ENCODE data around the gene DSG4. TPM values are rescaled to one million over a fixed set of nuclear protein-coding genes. Genes with fewer than 3 reads are reported as not detected.

DSG4 gene
- total RNA-seq, 1 experiment from 2014 or later, result 0.07 TPM

DNA sequence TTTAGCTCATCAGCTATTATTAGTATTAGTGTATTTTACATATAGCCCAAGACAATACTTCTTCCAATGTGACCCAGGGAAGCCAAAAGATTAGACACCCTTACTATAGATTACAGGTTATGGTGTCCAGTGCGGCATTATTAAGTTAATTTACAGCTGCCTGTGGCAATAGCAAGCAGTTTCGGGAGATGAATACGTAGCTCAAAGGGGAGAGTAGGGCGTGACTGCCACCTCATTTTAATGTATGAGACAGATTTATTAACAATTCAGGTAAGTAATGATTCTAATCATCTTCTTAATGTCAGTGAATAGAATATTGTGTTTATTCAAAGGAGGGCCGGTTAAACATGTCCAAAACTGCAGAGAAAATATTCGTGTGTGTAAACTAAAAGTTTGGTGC, 64.2 kb downstream of the DSG4 start:
- no peak overlapping the region for H2AFZ ChIP-seq (ENCODE audit: low read depth, low read length, poor library complexity, severe bottlenecking)
- DNase-seq (ENCODE audit: low read depth, low spot score) (no peak), ATAC-seq (no peak)
- intact Hi-C loops (cut with micrococcal nuclease), result no loop called here
- BruUV-seq (replicated peaks), result no TSS peak
- H3K79me2 ChIP-seq (ENCODE audit: insufficient read depth, low read length), result no peaks in the 10 kb centered on the region
- H3K27me3 ChIP-seq (ENCODE audit: insufficient read depth, low read length), result no peaks in the 10 kb centered on the region
- no peaks in the 10 kb centered on the region for H3K36me3 ChIP-seq (ENCODE audit: control insufficient read depth in 1 of 2, insufficient read depth in 2 of 2, low read length in 2 of 2)
- CTCF ChIA-PET, result interaction anchor here (1.4 kb wide), 1 partner anchor 16 kb away, joined by 3 read pairs; no protein-coding TSS in a partner anchor
- H3K9ac ChIP-seq (ENCODE audit: low read length), result no peak overlapping the region
- no peak overlapping the region for H3K27ac ChIP-seq (ENCODE audit: low read depth, low read length)
- TF ChIP-seq POLR2AphosphoS5 (IDR thresholded peaks at IDR 0.05; ENCODE audit: low read depth, low read length) (no peak), ZFX (IDR thresholded peaks at IDR 0.05) (no peak), POLR2A (IDR thresholded peaks at IDR 0.05; ENCODE audit: borderline replicate concordance, extremely low read depth, insufficient read depth, insufficient read length) (no peak), EZH2phosphoT487 (IDR thresholded peaks at IDR 0.05; ENCODE audit: borderline replicate concordance) (no peak), EGR1 (IDR thresholded peaks at IDR 0.05; ENCODE audit: low read depth) (no peak), CBX3 (IDR thresholded peaks at IDR 0.05; ENCODE audit: low read depth) (no peak)
- TF ChIP-seq, protein P1, sequence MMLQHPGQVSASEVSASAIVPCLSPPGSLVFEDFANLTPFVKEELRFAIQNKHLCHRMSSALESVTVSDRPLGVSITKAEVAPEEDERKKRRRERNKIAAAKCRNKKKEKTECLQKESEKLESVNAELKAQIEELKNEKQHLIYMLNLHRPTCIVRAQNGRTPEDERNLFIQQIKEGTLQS (IDR thresholded peaks at IDR 0.05), result no peak
- H3K9me2 ChIP-seq (ENCODE audit: insufficient read depth), result no peaks in the 10 kb centered on the region
- POLR2A ChIA-PET, result no interaction called here
- H3K9me3 ChIP-seq (ENCODE audit: control insufficient read depth in 1 of 2, insufficient read depth in 1 of 2, low read depth in 1 of 2, low read length in 2 of 2), result no peaks in the 10 kb centered on the region
- H3K4me2 ChIP-seq (ENCODE audit: low read length), result no peak overlapping the region
- no peaks in the 10 kb centered on the region for H4K20me1 ChIP-seq (ENCODE audit: insufficient read depth)
- RAD21 ChIA-PET (ENCODE audit: low non-redundant PET in 1 of 2, low total read pairs in 2 of 2, uncharacterized antibody in 2 of 2, unreplicated experiment in 2 of 2), result no interaction called here
- peaks cover 0 to 5% of the 10 kb centered on the region in 2 experiments; a peak in 1 of 4 replicates for H3K4me1 ChIP-seq (ENCODE audit: control insufficient read depth in 1 of 2, insufficient read depth in 2 of 2, low read length in 2 of 2)
- H3K4me3 ChIP-seq (replicated peaks in 1 of 2; ENCODE audit: low read depth in 1 of 2, low read length in 2 of 2), result no peak overlapping the region

DNA sequence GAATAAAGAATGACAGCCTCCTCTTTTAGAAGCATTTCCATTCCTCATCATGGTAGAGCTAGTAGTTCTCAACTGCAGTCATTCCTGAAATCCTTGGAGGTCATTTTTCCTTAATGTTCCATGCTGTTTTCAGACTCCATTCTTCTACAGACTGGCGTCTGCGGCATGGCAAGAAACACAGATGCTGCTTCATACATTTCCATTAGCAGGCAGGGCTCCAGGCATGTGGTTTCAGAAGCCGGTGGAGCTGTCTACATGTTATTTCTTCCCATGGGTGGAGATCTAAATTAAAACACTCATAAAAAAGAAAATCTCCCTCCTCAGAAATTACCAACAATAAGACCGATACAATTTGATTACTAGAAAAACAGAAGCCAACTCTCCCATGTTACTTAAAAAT, 64.9 kb downstream of the DSG4 start:
- RAD21 ChIA-PET (ENCODE audit: low non-redundant PET in 1 of 2, low total read pairs in 2 of 2, uncharacterized antibody in 2 of 2, unreplicated experiment in 2 of 2), result no interaction called here
- H3K36me3 ChIP-seq (ENCODE audit: control insufficient read depth in 1 of 2, insufficient read depth in 2 of 2, low read length in 2 of 2), result no peaks in the 10 kb centered on the region
- no peaks in the 10 kb centered on the region for H3K9me3 ChIP-seq (ENCODE audit: control insufficient read depth in 1 of 2, insufficient read depth in 1 of 2, low read depth in 1 of 2, low read length in 2 of 2)
- no peaks in the 10 kb centered on the region for H4K20me1 ChIP-seq (ENCODE audit: insufficient read depth)
- peaks cover 0 to 5% of the 10 kb centered on the region in 2 experiments; a peak in 1 of 4 replicates for H3K4me1 ChIP-seq (ENCODE audit: control insufficient read depth in 1 of 2, insufficient read depth in 2 of 2, low read length in 2 of 2)
- no peak for DNase-seq (ENCODE audit: low read depth, low spot score)
- no peak for ATAC-seq
- no peak overlapping the region for H3K4me2 ChIP-seq (ENCODE audit: low read length)
- intact Hi-C loops (cut with micrococcal nuclease), result no loop called here
- no peaks in the 10 kb centered on the region for H3K79me2 ChIP-seq (ENCODE audit: insufficient read depth, low read length)
- CTCF ChIA-PET, result interaction anchor here (1.4 kb wide), 1 partner anchor 17 kb away, joined by 3 read pairs; no protein-coding TSS in a partner anchor
- no peaks in the 10 kb centered on the region for H3K27me3 ChIP-seq (ENCODE audit: insufficient read depth, low read length)
- no peak overlapping the region for H2AFZ ChIP-seq (ENCODE audit: low read depth, low read length, poor library complexity, severe bottlenecking)
- POLR2A ChIA-PET, result no interaction called here
- BruUV-seq (replicated peaks), result no TSS peak
- TF ChIP-seq, protein P2, sequence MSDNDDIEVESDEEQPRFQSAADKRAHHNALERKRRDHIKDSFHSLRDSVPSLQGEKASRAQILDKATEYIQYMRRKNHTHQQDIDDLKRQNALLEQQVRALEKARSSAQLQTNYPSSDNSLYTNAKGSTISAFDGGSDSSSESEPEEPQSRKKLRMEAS (IDR thresholded peaks at IDR 0.05), result no peak
- TF ChIP-seq RAD21 (IDR thresholded peaks at IDR 0.05; ENCODE audit: low read depth) (no peak), ZFX (IDR thresholded peaks at IDR 0.05) (no peak), JUND (IDR thresholded peaks at IDR 0.05) (no peak), SP1 (IDR thresholded peaks at IDR 0.05; ENCODE audit: low read depth) (no peak), FOSL1 (IDR thresholded peaks at IDR 0.05; ENCODE audit: low read depth) (no peak), SIN3A (IDR thresholded peaks at IDR 0.05; ENCODE audit: low read depth) (no peak)
- TF ChIP-seq, protein P3, sequence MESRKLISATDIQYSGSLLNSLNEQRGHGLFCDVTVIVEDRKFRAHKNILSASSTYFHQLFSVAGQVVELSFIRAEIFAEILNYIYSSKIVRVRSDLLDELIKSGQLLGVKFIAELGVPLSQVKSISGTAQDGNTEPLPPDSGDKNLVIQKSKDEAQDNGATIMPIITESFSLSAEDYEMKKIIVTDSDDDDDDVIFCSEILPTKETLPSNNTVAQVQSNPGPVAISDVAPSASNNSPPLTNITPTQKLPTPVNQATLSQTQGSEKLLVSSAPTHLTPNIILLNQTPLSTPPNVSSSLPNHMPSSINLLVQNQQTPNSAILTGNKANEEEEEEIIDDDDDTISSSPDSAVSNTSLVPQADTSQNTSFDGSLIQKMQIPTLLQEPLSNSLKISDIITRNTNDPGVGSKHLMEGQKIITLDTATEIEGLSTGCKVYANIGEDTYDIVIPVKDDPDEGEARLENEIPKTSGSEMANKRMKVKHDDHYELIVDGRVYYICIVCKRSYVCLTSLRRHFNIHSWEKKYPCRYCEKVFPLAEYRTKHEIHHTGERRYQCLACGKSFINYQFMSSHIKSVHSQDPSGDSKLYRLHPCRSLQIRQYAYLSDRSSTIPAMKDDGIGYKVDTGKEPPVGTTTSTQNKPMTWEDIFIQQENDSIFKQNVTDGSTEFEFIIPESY (IDR thresholded peaks at IDR 0.05; ENCODE audit: extremely low read depth, insufficient replicate concordance, low read length), result no peak
- TF ChIP-seq, protein P4, sequence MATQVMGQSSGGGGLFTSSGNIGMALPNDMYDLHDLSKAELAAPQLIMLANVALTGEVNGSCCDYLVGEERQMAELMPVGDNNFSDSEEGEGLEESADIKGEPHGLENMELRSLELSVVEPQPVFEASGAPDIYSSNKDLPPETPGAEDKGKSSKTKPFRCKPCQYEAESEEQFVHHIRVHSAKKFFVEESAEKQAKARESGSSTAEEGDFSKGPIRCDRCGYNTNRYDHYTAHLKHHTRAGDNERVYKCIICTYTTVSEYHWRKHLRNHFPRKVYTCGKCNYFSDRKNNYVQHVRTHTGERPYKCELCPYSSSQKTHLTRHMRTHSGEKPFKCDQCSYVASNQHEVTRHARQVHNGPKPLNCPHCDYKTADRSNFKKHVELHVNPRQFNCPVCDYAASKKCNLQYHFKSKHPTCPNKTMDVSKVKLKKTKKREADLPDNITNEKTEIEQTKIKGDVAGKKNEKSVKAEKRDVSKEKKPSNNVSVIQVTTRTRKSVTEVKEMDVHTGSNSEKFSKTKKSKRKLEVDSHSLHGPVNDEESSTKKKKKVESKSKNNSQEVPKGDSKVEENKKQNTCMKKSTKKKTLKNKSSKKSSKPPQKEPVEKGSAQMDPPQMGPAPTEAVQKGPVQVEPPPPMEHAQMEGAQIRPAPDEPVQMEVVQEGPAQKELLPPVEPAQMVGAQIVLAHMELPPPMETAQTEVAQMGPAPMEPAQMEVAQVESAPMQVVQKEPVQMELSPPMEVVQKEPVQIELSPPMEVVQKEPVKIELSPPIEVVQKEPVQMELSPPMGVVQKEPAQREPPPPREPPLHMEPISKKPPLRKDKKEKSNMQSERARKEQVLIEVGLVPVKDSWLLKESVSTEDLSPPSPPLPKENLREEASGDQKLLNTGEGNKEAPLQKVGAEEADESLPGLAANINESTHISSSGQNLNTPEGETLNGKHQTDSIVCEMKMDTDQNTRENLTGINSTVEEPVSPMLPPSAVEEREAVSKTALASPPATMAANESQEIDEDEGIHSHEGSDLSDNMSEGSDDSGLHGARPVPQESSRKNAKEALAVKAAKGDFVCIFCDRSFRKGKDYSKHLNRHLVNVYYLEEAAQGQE (IDR thresholded peaks at IDR 0.05; ENCODE audit: low read depth), result no peak
- no peaks in the 10 kb centered on the region for H3K9me2 ChIP-seq (ENCODE audit: insufficient read depth)
- H3K27ac ChIP-seq (ENCODE audit: low read depth, low read length), result no peak overlapping the region
- no peak overlapping the region for H3K9ac ChIP-seq (ENCODE audit: low read length)
- H3K4me3 ChIP-seq (replicated peaks in 1 of 2; ENCODE audit: low read depth in 1 of 2, low read length in 2 of 2), result no peak overlapping the region
